Measurements from ENCODE around the gene GATB.

- TF ChIP-seq EZH2 (IDR thresholded peaks at IDR 0.05; ENCODE audit: borderline replicate concordance, low read depth, low read length, severe bottlenecking) (no peak), CTCF (IDR thresholded peaks at IDR 0.05; ENCODE audit: extremely low read depth in 1 of 2, insufficient read depth in 1 of 2, low read depth in 1 of 2, low read length in 2 of 2) (no peak)
These were observed 111.3 kb downstream of the GATB start for GRCh38 chr4:151649479-151649878.
